Activated T-helper 1 cell treated with Interleukin-2 at 50 U/mL for 16 hours (primary cell): ENCODE data around the gene USP10.

Experiments
- DNase-seq: peaks from one replicate; pipeline ENCODE4 v3.0.0-alpha.2; 2020; ENCODE audit warnings: low read depth

USP10 gene

GRCh38 chr16:84699712-84700445 lies at the start of gene USP10:
USP10 (plus strand) TSS chr16:84700000; CDS start chr16:84700091, 91 bp downstream.
- DNase-seq: peak; percentile 79

DNA sequence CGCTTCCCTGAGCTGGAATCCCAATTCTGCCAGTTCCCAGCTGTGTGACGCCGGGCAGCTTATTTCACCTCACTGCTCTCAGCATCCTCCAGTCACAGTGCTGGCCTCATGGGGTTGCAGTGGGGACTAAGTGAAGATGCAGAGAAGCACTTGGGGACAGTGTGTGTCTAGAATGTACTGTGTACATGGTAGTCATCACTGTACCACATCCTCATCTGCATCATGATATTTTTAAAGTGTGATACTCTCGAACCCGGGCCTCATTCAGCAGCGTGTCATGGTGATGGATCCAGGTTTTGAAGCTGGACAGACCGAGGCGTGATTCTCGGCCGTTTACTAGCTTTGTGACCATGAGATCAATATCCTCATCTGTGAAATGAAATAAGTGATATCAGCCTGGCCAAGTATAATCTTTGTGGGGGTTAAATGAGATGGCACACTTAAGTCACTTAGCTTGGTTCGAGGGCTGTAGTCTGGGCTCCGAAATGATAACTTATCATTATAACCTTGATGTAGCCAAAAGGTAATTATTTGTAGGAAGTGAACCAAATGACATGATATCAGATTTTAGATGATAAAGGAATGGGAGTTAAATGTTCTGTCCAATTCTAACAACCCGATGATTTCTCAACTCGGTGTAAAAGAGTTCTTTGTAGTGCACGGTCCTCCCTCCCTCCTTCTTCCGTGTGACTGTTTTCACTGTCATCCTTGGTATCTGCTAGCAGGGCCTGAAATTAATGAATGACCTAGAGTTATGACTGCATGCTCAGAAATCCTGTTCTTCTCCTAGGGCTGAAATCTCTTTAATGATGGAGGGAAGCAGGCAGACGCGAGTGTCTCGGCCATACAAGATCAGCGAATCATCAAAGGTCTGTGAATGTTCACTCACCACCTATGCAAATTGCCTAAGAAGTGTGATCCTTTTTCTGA lies 49.5 kb upstream of the USP10 start:
- DNase-seq: no peak

GRCh38 chr16:84652566-84652965 lies 47.2 kb upstream of the USP10 start:
- DNase-seq: no peak

- no peak for DNase-seq
Observed at GRCh38 chr16:84654238-84654637, 45.6 kb upstream of the USP10 start.

DNA sequence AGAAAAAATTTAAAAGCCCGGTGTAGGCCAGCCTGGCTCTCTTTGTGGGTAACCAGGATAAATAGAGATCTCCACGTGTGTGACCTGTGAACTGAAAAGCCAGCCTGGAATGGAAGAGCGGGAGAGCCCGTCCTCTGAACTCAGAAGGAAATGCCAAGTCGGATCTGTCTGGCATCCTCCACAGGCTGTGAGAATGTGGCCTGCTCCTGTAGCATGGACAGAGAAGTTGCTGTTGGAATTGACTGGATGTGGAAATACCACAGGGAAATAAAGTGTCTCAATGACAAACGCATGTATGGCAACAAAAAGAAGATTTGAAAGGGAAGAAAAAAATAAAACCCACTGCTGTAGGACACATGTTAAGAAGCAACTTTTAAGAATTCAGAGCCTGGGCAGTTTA lies 44.8 kb upstream of the USP10 start:
- DNase-seq: no peak

DNA sequence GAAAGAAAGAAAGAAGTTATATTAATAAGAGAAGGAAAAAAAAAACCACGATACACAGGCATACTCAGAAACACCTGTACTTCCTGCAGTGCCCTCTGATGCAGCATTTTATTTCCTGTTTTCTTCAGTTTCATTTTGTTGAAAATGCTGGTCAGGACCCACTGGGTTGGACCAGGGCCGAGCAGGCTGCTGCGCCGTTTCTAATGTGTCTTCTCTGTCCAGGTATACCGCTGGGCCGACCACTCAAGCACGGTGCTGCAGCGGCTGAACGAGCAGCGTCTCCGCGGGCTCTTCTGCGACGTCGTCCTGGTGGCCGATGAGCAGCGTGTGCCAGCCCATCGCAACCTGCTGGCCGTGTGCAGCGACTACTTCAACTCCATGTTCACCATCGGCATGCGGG lies 43.2 kb upstream of the USP10 start:
- no peak for DNase-seq

- DNase-seq: no peak
Observed at GRCh38 chr16:84657229-84657837, 42.5 kb upstream of the USP10 start.

- DNase-seq: no peak
Observed at GRCh38 chr16:84658690-84659089, 41.1 kb upstream of the USP10 start.

DNA sequence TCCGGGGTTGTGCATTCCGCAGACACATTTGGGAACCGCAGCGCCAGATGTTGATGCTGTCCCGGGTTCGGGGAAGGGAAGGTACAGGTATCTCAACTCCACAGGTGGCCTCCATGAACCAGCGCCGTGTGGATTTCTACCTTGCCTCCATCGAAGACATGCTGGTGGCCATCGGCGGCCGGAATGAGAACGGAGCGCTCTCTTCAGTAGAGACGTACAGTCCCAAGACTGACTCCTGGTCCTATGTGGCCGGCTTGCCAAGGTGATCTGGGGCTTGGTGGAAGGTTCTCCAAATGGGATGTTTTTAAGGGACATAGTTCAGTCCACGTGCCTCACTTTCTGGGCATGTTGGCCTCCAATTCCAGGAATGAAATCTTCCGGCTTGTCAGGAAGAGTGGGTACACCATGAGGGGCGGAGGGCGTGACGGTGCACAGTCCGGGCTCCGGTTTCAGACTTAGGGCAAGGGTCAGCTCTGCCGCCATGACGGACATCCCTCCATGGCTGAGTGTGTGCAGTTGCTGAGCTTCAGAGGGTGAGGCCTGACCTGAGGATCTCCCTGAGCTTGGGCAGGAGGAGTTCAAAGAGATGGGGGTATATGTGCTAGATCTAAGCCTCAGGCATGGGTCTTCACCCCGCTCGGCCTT lies 40.0 kb upstream of the USP10 start:
- DNase-seq: no peak

DNA sequence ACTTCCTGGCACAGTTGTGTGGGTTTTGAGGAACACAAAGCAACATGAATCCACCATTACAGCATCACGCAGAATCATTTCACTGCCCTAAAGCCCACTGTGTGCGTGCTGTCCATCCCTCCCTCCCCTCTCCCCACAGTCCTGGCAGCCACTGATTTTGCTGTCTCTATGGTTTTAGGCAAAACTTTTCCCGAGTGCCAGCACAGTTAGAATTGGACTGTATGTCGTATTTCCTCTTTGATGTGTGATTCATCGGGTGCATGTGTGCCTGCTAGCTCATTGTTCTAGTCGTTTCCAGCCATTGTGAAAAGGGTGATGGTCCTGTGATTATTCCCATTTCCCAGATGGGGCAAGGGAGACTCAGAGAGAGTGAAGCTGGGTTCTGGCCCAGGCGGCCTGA lies 38.8 kb upstream of the USP10 start:
- no peak for DNase-seq

- DNase-seq: no peak
Observed at GRCh38 chr16:84661418-84662060, 38.3 kb upstream of the USP10 start.

GRCh38 chr16:84662471-84662870 lies 37.3 kb upstream of the USP10 start:
- no peak for DNase-seq

GRCh38 chr16:84663433-84664101 lies 36.2 kb upstream of the USP10 start:
- DNase-seq: no peak

- no peak for DNase-seq
Observed at GRCh38 chr16:84665359-84665758, 34.4 kb upstream of the USP10 start.

DNA sequence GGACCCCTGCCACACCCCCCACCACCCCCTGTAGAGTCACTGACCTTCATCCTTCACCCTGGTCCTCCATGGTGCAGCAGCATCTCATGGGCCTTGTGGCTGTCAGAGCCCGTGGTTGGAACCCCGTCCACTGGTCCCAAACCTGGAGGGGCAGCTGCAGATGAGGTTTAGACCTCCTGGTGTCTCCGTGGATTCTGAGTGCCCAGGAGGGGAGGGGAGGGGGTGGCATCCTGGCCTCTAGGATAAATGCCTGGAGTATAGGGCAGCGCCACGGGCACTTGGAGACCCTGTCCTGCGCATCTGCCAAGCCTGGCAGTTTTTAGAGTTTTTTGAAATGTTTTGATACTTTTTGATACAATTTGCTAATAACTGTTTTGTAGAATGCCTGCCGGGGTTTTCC lies 34.0 kb upstream of the USP10 start:
- DNase-seq: no peak

GRCh38 chr16:84667600-84668309 lies 32.0 kb upstream of the USP10 start:
- no peak for DNase-seq

GRCh38 chr16:84670063-84670462 lies 29.7 kb upstream of the USP10 start:
- no peak for DNase-seq

GRCh38 chr16:84672276-84673202 lies 27.3 kb upstream of the USP10 start:
- DNase-seq: peak; percentile 64

GRCh38 chr16:84673203-84673535 lies 26.6 kb upstream of the USP10 start:
- no peak for DNase-seq

GRCh38 chr16:84673561-84673960 lies 26.2 kb upstream of the USP10 start:
- no peak for DNase-seq
